Natural killer cell treated with Interleukin-12 subunit alpha and Interleukin-12 subunit beta and Interleukin-15 and Interleukin-18, amount 100 ng/mL, for 72 hours (primary cell): ENCODE results near the gene CXorf65. TPM values are rescaled to one million over a fixed set of nuclear protein-coding genes. Genes with fewer than 3 reads are reported as not detected.
A peak's percentile ranks its signal among the peaks of the same experiment; 100 is the strongest.

ENCODE experiments used
- ATAC-seq, 2 donors: fragments of 150-1000 bp; cut with Tn5 transposase in 1 of 2; sonication (Bioruptor Pico), chemical (Tn5 transposase) in 1 of 2; 2 replicates each; pipeline ENCODE4 v1.10.0; 2021
- DNase-seq: peaks from one replicate; pipeline ENCODE4 v3.0.0; 2022; ENCODE audit warnings: low spot score
- H3K27ac Mint-ChIP-seq, 2 donors: 1 replicate in 1 of 2; 2 replicates in 1 of 2; pipeline ENCODE4 v1.8.0; 2022; ENCODE audit warnings: mixed read lengths in 2 of 2, mild to moderate bottlenecking in 1 of 2, moderate library complexity in 1 of 2
- H3K27me3 Mint-ChIP-seq, 2 donors: 1 replicate in 1 of 2; 2 replicates in 1 of 2; pipeline ENCODE4 v1.8.0; 2022; ENCODE audit warnings: mixed read lengths in 2 of 2
- H3K36me3 Mint-ChIP-seq: one replicate; pipeline ENCODE4 v1.8.0; 2022; ENCODE audit warnings: mixed read lengths
- H3K4me1 Mint-ChIP-seq, 2 donors: 1 replicate in 1 of 2; 2 replicates in 1 of 2; pipeline ENCODE4 v1.8.0; 2022; ENCODE audit warnings: low read depth in 2 of 2, mixed read lengths in 2 of 2, mild to moderate bottlenecking in 1 of 2
- H3K4me3 Mint-ChIP-seq: one replicate; pipeline ENCODE4 v1.8.0; 2022; ENCODE audit warnings: mixed read lengths
- H3K9me3 Mint-ChIP-seq: 2 replicates; pipeline ENCODE4 v1.8.0; 2022; ENCODE audit warnings: mixed read lengths
- total RNA-seq, 2 donors: library from RNA; stranded (reverse); gene quantifications; one replicate each; pipeline ENCODE4 v1.2.3, GENCODE V29; 2022

The CXorf65 gene
- 10 to 100 TPM; 18.0 to 28.1 TPM for total RNA-seq

DNA sequence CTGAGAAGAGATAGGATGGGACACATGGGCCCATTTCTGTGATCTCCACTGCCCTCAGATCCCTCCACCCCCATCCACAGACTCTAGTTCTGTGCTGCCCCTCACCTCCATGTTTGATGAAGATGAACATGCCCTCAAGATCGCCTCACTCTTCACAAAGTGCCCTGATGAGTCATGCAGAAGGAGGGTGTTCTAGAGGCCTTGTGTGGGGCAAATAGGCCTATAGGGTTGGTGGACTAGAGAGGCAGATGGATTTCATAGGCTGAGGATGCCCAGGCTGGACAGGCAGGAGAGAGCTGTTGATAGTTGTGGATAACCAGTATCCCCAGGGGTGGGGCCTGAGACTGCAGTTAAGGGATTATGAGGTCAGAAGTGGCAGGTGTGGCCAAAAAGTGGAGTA, at the start of gene CXorf65:
TSS of gene CXorf65 (minus strand) at position 314 of the 400 bp plus-strand sequence. CDS start at position 130, 184 bp downstream.
- H3K9me3 Mint-ChIP-seq = no peaks in the 10 kb centered on the region
- peaks cover 0 to 3% of the 10 kb centered on the region in 2 donors for H3K27me3 Mint-ChIP-seq
- DNase-seq (no peak), ATAC-seq (peak in 1 of 2 donors; percentile 48)
- H3K4me1 Mint-ChIP-seq = peaks cover 63 to 64% of the 10 kb centered on the region in 2 donors
- H3K36me3 Mint-ChIP-seq = peaks cover 25% of the 10 kb centered on the region
- peak within 1 kb of the TSS; percentile 91 to 98 for H3K27ac Mint-ChIP-seq
- H3K4me3 Mint-ChIP-seq = peak within 1 kb of the TSS; percentile 98

DNA sequence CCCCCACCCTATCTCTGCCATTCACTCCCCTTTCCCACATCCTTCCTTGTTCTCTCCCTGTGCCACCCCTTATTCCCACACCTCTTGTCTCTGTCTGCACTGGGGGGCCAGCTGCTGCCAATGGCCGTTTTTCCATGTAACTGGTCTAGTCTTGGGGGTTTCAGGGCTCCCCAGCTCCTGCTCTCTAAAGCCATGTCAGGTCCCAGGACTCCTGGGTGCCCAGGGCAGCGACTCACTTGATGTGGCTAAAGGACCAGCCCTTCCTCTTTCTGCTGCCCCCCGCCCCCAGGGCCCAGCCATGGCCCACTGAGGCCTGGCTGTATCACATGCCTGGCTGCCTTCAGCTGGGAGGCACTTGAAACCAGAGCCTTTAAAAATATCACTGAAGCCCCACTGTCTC, 48.1 kb upstream of the CXorf65 start:
- no peak overlapping the region for H3K27ac Mint-ChIP-seq
- H3K4me1 Mint-ChIP-seq = peaks cover 0 to 4% of the 10 kb centered on the region in 2 donors
- H3K9me3 Mint-ChIP-seq = no peaks in the 10 kb centered on the region
- no peak overlapping the region for H3K4me3 Mint-ChIP-seq
- no peak for ATAC-seq
- H3K27me3 Mint-ChIP-seq = peaks cover 0 to 6% of the 10 kb centered on the region in 2 donors
- DNase-seq = no peak
- H3K36me3 Mint-ChIP-seq = no peaks in the 10 kb centered on the region

DNA sequence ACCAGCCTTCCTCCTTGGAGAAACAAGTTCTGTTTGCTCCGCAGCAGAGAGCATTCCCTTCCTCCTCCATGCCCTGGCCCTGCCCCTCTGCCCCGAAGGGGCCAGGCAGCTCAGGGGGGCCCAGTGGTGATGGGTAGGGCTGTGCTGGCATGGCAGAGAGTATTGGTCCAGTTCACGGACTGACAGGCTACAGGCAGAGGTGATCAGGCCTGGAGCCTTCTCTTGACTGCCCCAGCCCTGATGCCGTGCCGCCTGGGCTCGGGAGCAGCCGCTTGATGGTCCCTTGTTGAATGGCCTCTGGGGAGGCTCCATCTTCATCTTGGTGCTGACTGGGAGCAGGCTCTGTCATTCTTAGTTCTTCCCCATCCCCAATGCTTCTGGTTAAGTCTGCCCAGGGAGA, 47.7 kb upstream of the CXorf65 start:
- Mint-ChIP-seq H3K36me3 (no peaks in the 10 kb centered on the region), H3K9me3 (no peaks in the 10 kb centered on the region), H3K4me1 (peaks cover 0 to 4% of the 10 kb centered on the region in 2 donors), H3K27me3 (peaks cover 0 to 6% of the 10 kb centered on the region in 2 donors), H3K4me3 (no peak overlapping the region), H3K27ac (no peak overlapping the region)
- no peak for DNase-seq
- peak in 1 of 2 donors; percentile 26 for ATAC-seq

DNA sequence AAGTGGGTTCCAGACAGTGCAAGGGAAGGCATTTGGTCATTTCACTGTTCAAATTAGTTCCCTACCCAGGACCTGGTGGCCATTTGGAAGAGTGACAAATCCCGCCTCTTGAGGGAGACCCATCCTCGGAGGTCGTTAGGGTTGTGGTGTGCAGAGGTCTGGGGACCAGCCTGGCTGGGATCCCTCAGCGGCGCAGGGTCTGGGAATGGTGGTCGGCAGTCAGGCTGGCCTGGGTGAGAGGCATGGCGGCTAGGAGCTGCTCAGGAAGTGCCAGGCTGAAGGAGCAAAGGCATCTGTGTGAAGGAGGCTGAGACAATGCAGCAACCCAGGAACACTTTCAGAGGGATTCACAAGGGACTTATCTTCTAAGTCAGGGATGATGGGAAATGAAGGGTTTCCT, 44.8 kb upstream of the CXorf65 start:
- H3K4me1 Mint-ChIP-seq = peaks cover 3 to 7% of the 10 kb centered on the region in 2 donors
- H3K27ac Mint-ChIP-seq = no peak overlapping the region
- no peak overlapping the region for H3K4me3 Mint-ChIP-seq
- H3K9me3 Mint-ChIP-seq = no peaks in the 10 kb centered on the region
- DNase-seq = no peak
- peaks cover 0 to 6% of the 10 kb centered on the region in 2 donors for H3K27me3 Mint-ChIP-seq
- no peak for ATAC-seq
- no peaks in the 10 kb centered on the region for H3K36me3 Mint-ChIP-seq

DNA sequence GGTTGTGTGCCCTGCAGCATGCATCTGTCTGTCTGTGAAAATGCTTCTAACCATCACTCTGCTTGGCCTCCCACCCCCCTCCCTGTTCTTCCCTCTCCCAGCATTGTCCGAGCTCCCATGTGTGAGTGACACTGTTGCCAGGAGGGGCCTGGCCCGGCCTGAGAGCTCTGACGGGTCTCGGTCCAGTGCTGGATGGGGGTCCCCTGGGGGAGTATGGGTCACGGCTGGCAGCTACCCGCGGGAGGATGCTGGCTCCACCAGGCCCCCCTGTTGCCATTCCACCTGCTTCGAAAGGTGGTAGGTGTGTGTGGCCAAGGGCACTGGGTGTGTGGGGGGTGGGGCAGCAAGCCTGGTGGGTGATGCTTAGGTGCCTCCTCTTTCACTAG, 41.7 kb upstream of the CXorf65 start:
- no peaks in the 10 kb centered on the region for H3K36me3 Mint-ChIP-seq
- peaks cover 0 to 4% of the 10 kb centered on the region in 2 donors for H3K27me3 Mint-ChIP-seq
- no peaks in the 10 kb centered on the region for H3K9me3 Mint-ChIP-seq
- no peak overlapping the region for H3K4me3 Mint-ChIP-seq
- H3K27ac Mint-ChIP-seq = no peak overlapping the region
- DNase-seq = no peak
- ATAC-seq = no peak
- H3K4me1 Mint-ChIP-seq = peaks cover 10 to 16% of the 10 kb centered on the region in 2 donors

DNA sequence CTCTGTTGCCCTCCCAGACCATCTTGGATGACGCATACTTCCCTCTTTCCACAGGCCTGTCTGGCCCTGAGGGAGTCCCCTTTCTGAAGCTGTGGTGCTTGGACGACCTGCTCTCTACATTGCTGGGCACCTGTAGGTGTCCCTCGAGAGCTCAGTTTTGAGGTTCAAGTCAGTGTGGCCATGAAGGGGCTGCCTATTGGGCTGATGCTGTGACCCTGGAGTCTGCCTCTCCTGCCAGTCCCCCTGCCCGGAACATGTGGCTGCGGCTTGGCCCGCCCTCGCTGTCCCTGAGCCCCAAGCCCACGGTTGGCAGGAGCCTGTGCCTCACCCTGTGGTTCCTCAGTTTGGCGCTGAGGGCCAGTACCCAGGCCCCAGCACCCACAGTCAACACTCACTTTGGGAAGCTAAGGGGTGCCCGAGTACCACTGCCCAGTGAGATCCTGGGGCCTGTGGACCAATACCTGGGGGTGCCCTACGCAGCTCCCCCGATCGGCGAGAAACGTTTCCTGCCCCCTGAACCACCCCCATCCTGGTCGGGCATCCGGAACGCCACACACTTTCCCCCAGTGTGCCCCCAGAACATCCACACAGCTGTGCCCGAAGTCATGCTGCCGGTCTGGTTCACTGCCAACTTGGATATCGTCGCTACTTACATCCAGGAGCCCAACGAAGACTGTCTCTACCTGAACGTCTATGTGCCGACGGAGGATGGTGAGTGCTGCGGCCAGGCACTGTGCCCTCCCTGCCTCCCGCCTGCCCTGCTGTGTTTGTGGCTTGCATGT, 41.1 kb upstream of the CXorf65 start:
- Mint-ChIP-seq H3K9me3 (no peaks in the 10 kb centered on the region), H3K27me3 (peaks cover 0 to 3% of the 10 kb centered on the region in 2 donors), H3K27ac (no peak overlapping the region), H3K4me3 (no peak overlapping the region), H3K36me3 (no peaks in the 10 kb centered on the region), H3K4me1 (peaks cover 10 to 16% of the 10 kb centered on the region in 2 donors)
- DNase-seq (no peak), ATAC-seq (no peak)

DNA sequence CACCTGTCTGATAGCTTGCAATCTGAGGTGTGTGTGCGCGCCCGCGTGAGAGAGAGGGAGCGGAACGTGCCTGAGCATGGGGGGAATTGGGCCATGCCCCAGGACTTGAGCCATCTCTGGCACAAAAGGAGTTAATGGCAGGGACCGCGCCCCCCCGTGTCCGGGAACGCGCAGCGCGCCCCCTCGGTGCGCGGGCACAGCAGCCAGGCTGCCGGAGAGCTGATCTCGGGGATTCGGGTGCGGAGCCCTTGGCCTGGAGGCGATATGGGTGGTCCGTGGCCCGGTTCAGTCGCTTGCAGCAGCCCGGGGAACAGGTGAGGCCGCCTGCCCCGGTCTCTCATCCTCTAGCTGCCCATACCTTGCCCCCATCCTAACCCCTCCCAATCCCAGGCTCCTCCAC, 38.1 kb upstream of the CXorf65 start, which contains the start of gene NLGN3:
TSS of gene NLGN3 (plus strand) at position 191 of the 400 bp plus-strand sequence. CDS start 2,909 bp downstream, outside the sequence.
- DNase-seq (no peak), ATAC-seq (no peak)
- no peaks in the 10 kb centered on the region for H3K9me3 Mint-ChIP-seq
- H3K4me1 Mint-ChIP-seq = peaks cover 10 to 16% of the 10 kb centered on the region in 2 donors
- no peaks in the 10 kb centered on the region for H3K36me3 Mint-ChIP-seq
- peaks cover 0 to 3% of the 10 kb centered on the region in 2 donors for H3K27me3 Mint-ChIP-seq
- no peak within 1 kb of the TSS for H3K4me3 Mint-ChIP-seq
- no peak within 1 kb of the TSS for H3K27ac Mint-ChIP-seq

DNA sequence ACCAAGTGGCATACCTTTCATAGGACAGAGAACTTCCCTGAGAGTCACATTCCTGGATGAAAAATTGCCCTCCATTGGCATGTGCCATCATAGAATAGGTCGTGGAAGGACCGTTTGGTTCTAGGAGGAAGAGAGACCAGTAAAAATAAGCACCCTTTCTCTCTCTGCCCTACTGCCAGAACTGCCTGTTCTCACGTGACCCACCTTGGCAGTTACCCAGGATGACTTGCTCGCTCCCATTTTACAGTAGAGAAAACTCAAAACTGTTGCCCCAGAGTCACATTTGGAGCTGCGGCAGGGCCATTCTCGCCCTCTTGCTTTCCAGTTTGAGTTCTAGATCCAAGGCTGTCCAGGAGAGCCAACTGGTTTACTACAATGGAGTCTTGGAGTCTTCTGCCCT, 37.0 kb upstream of the CXorf65 start:
- Mint-ChIP-seq H3K27me3 (peaks cover 0 to 6% of the 10 kb centered on the region in 2 donors), H3K4me1 (peaks cover 10 to 16% of the 10 kb centered on the region in 2 donors), H3K9me3 (no peaks in the 10 kb centered on the region), H3K36me3 (peaks cover 9% of the 10 kb centered on the region), H3K27ac (no peak overlapping the region), H3K4me3 (no peak overlapping the region)
- DNase-seq = no peak
- no peak for ATAC-seq

DNA sequence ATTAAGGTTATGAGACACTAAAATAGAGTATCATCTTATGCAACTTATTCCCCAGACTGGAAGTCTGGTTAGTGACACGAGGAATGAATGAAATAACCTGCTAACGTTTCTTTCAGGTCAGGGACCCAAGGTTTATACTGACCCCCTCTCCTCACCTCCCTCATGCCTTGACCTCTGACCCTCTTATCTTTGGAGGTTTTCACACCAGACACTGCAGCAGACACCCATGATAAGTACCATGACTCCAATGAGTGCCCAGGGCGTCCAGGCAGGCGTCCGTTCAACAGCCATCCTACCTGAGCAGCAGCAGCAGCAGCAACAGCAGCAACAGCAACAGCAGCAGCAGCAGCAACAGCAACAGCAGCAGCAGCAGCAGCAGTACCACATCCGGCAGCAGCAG, 33.9 kb upstream of the CXorf65 start:
- no peak overlapping the region for H3K4me3 Mint-ChIP-seq
- H3K27me3 Mint-ChIP-seq = peaks cover 0 to 8% of the 10 kb centered on the region in 2 donors
- peaks cover 8% of the 10 kb centered on the region in 2 donors for H3K4me1 Mint-ChIP-seq
- DNase-seq (no peak), ATAC-seq (no peak)
- no peaks in the 10 kb centered on the region for H3K9me3 Mint-ChIP-seq
- peaks cover 16% of the 10 kb centered on the region for H3K36me3 Mint-ChIP-seq
- no peak overlapping the region for H3K27ac Mint-ChIP-seq

DNA sequence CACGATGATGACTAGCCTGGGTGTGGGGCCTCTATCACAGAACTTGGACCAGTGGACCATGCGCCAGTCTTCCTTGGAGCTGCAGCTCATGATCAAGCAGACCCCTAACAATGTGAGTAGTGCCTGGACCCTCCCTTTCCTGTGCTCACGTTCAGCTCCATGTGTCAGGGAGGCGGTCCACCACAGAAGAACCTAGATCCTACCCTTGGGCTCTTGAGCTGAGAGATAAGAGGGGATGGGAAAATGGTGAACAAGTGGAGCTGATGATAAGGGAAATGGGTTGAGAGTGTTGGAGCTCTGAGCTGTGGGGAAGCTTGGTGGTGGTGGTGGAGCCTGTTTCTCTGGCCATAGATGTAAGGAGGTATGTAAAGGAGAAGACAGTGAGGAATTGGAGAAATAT, 25.0 kb upstream of the CXorf65 start:
- H3K36me3 Mint-ChIP-seq = peaks cover 34% of the 10 kb centered on the region
- H3K9me3 Mint-ChIP-seq = no peaks in the 10 kb centered on the region
- H3K27ac Mint-ChIP-seq = no peak overlapping the region
- H3K4me3 Mint-ChIP-seq = no peak overlapping the region
- DNase-seq (no peak), ATAC-seq (no peak)
- peaks cover 0 to 6% of the 10 kb centered on the region in 2 donors for H3K27me3 Mint-ChIP-seq
- peaks cover 13 to 14% of the 10 kb centered on the region in 2 donors for H3K4me1 Mint-ChIP-seq

DNA sequence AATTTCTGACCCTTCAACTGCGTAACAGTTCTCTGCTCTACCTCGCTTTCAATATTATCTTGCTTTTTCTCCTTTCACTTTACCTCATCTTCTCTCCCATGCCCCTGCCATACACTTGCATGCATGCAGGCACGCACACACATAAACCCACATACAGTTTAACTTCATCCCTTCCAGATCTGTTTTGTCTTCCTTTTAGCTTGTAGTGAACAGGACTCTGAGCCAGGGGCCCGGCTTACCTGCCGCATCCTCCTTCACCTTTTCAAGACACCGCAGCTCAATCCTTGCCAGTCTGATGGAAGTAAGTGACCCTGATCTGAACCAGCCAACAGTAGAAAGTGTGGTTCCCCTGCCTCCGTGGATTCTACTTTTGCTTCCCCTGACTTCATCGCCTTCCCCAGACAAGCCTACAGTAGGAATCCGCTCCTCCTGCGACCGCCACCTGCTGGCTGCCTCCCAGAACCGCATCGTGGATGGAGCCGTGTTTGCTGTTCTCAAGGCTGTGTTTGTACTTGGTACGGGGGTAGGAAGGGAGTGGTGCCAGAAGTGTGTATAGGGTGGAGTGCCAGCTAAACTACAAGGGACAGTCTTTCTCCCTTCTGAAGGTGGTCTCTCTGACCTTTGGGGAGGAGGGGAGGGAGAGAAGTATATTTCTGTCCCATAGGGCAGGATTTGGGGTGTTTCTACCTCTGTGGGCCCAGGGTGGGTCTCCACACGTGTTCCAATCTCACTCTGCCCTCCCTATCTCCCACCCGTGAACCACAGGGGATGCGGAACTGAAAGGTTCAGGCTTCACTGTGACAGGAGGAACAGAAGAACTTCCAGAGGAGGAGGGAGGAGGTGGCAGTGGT, 22.6 kb upstream of the CXorf65 start:
- DNase-seq (peak; percentile 67), ATAC-seq (peak; percentile 78 to 83)
- peaks cover 24% of the 10 kb centered on the region for H3K36me3 Mint-ChIP-seq
- peaks cover 13 to 18% of the 10 kb centered on the region in 2 donors for H3K4me1 Mint-ChIP-seq
- H3K4me3 Mint-ChIP-seq = peak overlapping the region; percentile 12
- H3K27me3 Mint-ChIP-seq = peaks cover 0 to 7% of the 10 kb centered on the region in 2 donors
- no peaks in the 10 kb centered on the region for H3K9me3 Mint-ChIP-seq
- H3K27ac Mint-ChIP-seq = peak overlapping the region; percentile 28 to 45

DNA sequence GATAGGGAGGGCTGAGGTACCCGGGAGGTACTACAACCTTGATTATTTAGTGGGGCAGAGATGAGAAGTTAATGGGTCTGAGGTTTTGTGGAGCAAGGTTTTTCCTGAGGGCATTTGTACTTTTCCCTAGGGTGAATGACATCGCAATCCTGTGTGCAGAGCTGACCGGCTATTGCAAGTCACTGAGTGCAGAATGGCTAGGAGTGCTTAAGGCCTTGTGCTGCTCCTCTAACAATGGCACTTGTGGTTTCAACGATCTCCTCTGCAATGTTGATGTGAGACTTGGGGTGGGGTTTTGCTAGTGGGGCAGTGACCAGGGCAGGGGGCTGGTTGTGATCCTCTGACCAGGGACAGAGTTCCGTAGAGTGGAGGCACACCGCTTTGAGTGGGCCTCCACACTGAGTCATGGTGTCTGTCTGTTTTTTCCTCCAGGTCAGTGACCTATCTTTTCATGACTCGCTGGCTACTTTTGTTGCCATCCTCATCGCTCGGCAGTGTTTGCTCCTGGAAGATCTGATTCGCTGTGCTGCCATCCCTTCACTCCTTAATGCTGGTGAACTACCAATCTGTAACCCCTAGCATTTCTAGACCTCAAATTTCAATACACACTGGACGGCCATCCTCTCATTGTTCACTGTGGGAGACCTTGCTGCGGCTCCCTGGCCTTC, 21.8 kb upstream of the CXorf65 start:
- peaks cover 28% of the 10 kb centered on the region for H3K36me3 Mint-ChIP-seq
- peaks cover 13 to 19% of the 10 kb centered on the region in 2 donors for H3K4me1 Mint-ChIP-seq
- H3K4me3 Mint-ChIP-seq = no peak overlapping the region
- H3K27ac Mint-ChIP-seq = peak overlapping the region; percentile 28 to 45
- ATAC-seq = no peak
- DNase-seq = no peak
- H3K27me3 Mint-ChIP-seq = peaks cover 0 to 7% of the 10 kb centered on the region in 2 donors
- H3K9me3 Mint-ChIP-seq = no peaks in the 10 kb centered on the region

DNA sequence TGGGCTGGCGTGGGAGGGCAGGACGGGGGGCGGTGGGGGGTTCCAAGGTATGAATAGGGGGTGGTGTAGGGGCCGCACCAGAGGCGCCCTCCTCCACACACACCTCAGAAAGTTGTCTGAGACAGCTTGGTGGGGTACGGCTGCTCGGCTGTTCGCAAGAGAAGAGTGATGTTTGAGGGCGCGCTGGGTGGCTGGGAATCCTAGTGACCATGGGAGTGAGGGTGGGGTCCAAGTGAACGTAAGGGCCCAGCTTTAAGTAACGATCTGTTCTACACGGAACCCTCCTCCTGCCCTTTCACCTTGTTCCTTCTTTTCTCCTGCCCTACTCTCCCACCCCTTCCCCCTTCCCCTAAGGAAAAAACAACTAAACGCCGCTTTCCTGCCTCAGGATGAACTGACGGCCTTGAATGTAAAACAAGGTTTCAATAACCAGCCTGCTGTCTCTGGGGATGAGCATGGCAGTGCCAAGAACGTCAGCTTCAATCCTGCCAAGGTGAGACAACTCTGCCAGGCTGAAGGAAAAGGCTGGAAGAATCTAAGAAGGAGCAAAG, 12.5 kb upstream of the CXorf65 start:
- ATAC-seq = peak; percentile 51
- Mint-ChIP-seq H3K27me3 (peaks cover 0 to 5% of the 10 kb centered on the region in 2 donors), H3K4me3 (peak overlapping the region; percentile 77), H3K27ac (peak overlapping the region in 1 of 2 donors; percentile 85), H3K4me1 (peaks cover 10 to 31% of the 10 kb centered on the region in 2 donors), H3K9me3 (no peaks in the 10 kb centered on the region), H3K36me3 (peaks cover 13% of the 10 kb centered on the region)
- DNase-seq = no peak
